H1 (cell line): ENCODE results near the gene TEX30.

Experiments
- CHD2 ChIP-seq: IDR thresholded peaks from 2 replicates; pipeline ENCODE4 v1.6.1; 2012; ENCODE audit warnings: low read length, improper control_type of control experiment
- CREB1 ChIP-seq: IDR thresholded peaks from 2 replicates; pipeline ENCODE4 v1.6.1; 2012; ENCODE audit warnings: inconsistent platforms
- EP300 ChIP-seq, 2 experiments: IDR thresholded peaks; 1 replicate in 1 of 2; 2 replicates in 1 of 2; pipeline ENCODE4 v1.6.1; 2011 to 2012; ENCODE audit warnings: low read depth in 2 of 2, low read length in 2 of 2, mild to moderate bottlenecking in 2 of 2, borderline replicate concordance in 1 of 2, inconsistent platforms in 1 of 2, moderate library complexity in 1 of 2
- EZH2 ChIP-seq: fragments of 200-600 bp; sonication (generic); IDR thresholded peaks from 2 replicates; pipeline ENCODE4 v1.7.1; 2012; ENCODE audit warnings: low read depth, mild to moderate bottlenecking, moderate library complexity, low read length, inconsistent platforms; ENCODE audit not compliant: severe bottlenecking
- JUN ChIP-seq: IDR thresholded peaks from 2 replicates; pipeline ENCODE4 v1.6.1; 2011; ENCODE audit warnings: low read depth, mild to moderate bottlenecking, improper control_type of control experiment, low read length
- KDM1A ChIP-seq: fragments of 200-600, 300-600 bp; sonication (generic); IDR thresholded peaks from 2 replicates; pipeline ENCODE4 v1.7.1; 2016; ENCODE audit warnings: mild to moderate bottlenecking, low read length, borderline replicate concordance
- RNF2 ChIP-seq: fragments of 200-900, 300-1000 bp; sonication (generic); IDR thresholded peaks from 2 replicates; pipeline ENCODE4 v1.7.1; 2016; ENCODE audit warnings: borderline replicate concordance, low read depth, mild to moderate bottlenecking, antibody characterized with exemption, low read length; ENCODE audit not compliant: poor library complexity, severe bottlenecking; ENCODE audit errors: missing control alignments
- YY1 ChIP-seq: IDR thresholded peaks from 2 replicates; pipeline ENCODE4 v1.6.1; 2011; ENCODE audit warnings: low read depth, mild to moderate bottlenecking, low read length
- TF ChIP-seq, protein P1 (sequence below), 3 experiments: IDR thresholded peaks; 1 replicate in 2 of 3; 2 replicates in 1 of 3; pipeline versions ENCODE4 v1.5.1 to v1.6.1; 2011; ENCODE audit warnings: low read length in 3 of 3, mild to moderate bottlenecking in 3 of 3, inconsistent platforms in 2 of 3, low read depth in 1 of 3, moderate library complexity in 1 of 3; ENCODE audit not compliant: insufficient read depth in 1 of 3; ENCODE audit errors: control extremely low read depth in 1 of 3

- no peak for TF ChIP-seq JUN
- TF ChIP-seq, protein P1, sequence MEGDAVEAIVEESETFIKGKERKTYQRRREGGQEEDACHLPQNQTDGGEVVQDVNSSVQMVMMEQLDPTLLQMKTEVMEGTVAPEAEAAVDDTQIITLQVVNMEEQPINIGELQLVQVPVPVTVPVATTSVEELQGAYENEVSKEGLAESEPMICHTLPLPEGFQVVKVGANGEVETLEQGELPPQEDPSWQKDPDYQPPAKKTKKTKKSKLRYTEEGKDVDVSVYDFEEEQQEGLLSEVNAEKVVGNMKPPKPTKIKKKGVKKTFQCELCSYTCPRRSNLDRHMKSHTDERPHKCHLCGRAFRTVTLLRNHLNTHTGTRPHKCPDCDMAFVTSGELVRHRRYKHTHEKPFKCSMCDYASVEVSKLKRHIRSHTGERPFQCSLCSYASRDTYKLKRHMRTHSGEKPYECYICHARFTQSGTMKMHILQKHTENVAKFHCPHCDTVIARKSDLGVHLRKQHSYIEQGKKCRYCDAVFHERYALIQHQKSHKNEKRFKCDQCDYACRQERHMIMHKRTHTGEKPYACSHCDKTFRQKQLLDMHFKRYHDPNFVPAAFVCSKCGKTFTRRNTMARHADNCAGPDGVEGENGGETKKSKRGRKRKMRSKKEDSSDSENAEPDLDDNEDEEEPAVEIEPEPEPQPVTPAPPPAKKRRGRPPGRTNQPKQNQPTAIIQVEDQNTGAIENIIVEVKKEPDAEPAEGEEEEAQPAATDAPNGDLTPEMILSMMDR (IDR thresholded peaks at IDR 0.05; ENCODE audit: control extremely low read depth in 1 of 3, insufficient read depth in 1 of 3, low read depth in 1 of 3, low read length in 3 of 3): no peak
- no peak for TF ChIP-seq CHD2
- TF ChIP-seq KDM1A: no peak
- no peak for TF ChIP-seq EP300 (IDR thresholded peaks at IDR 0.05; ENCODE audit: borderline replicate concordance in 1 of 2, low read depth in 2 of 2, low read length in 2 of 2)
- TF ChIP-seq RNF2: no peak
- no peak for TF ChIP-seq EZH2
- TF ChIP-seq CREB1: no peak
- TF ChIP-seq YY1: no peak
Measured at GRCh38 chr13:102814025-102814607, 40.5 kb upstream of the TEX30 start.
